HFFc6 (cell line): ENCODE data around the gene TEX38. TPM values are rescaled to one million over a fixed set of nuclear protein-coding genes. Genes with fewer than 3 reads are reported as not detected.

ENCODE experiments used
- DNase-seq: peaks from one replicate; pipeline ENCODE4 v3.0.0-alpha.2; 2018
- H3K27ac Mint-ChIP-seq: 2 replicates; pipeline ENCODE4 v1.8.0; 2020; ENCODE audit warnings: mild to moderate bottlenecking, mixed read lengths
- H3K27me3 Mint-ChIP-seq: 2 replicates; pipeline ENCODE4 v1.8.0; 2021; ENCODE audit warnings: mild to moderate bottlenecking, moderate library complexity, mixed read lengths; ENCODE audit not compliant: insufficient read depth
- H3K36me3 Mint-ChIP-seq: 2 replicates; pipeline ENCODE4 v1.8.0; 2021; ENCODE audit warnings: low read depth, mixed read lengths
- H3K4me1 Mint-ChIP-seq: 2 replicates; pipeline ENCODE4 v1.8.0; 2020; ENCODE audit warnings: low read depth, mixed read lengths
- H3K4me3 Mint-ChIP-seq: 2 replicates; pipeline ENCODE4 v1.8.0; 2020; ENCODE audit warnings: mild to moderate bottlenecking, moderate library complexity, mixed read lengths
- H3K9me3 Mint-ChIP-seq: 2 replicates; pipeline ENCODE4 v1.8.0; 2020; ENCODE audit warnings: mild to moderate bottlenecking, mixed read lengths
- total RNA-seq, 6 experiments: library from RNA; stranded (reverse); fragmentation: NEBNext Ultra II Directional; extraction: Animal tissue kit (Norgen Biotek cat#: 25700); gene quantifications; 2 replicates in 1 of 6; 3 replicates in 5 of 6; pipeline ENCODE4 v1.2.3, GENCODE V29; 2021
- TF ChIP-seq, protein P1 (sequence below): fragments of 200-600 bp; sonication (generic); IDR thresholded peaks from 2 replicates; pipeline ENCODE4 v1.5.0; 2021; ENCODE audit warnings: antibody characterized with exemption, mild to moderate bottlenecking

TEX38 gene
- total RNA-seq, 6 experiments from 2014 or later = 0.24 TPM; not detected in 5

DNA sequence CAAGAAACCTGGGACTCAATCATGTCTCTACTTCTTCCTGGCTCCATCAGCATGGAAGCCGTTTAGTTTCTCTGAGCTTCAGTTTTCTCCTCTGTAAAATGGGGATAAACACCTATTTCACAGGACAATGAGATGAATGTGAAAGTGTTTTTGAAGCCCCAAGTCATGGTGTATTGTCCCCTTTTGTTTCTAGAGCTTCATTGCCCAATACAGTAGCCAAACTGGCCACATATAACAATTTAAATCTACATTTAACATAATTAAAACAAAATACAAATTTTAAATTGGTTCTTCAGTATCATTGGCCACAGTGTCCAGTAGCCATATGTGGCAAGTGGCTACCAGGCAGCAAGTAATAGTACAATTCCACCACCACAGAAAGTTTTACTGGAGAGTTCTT is 49.5 kb downstream of the TEX38 start:
- Mint-ChIP-seq H3K27ac (no peak overlapping the region), H3K36me3 (peaks cover 4% of the 10 kb centered on the region; the same call in 1 of the 2 replicates), H3K4me3 (no peak overlapping the region), H3K27me3 (peaks cover 3% of the 10 kb centered on the region; the same call in 1 of the 2 replicates), H3K9me3 (no peaks in the 10 kb centered on the region), H3K4me1 (peaks cover 42% of the 10 kb centered on the region)
- no peak for DNase-seq
- TF ChIP-seq, protein P1, sequence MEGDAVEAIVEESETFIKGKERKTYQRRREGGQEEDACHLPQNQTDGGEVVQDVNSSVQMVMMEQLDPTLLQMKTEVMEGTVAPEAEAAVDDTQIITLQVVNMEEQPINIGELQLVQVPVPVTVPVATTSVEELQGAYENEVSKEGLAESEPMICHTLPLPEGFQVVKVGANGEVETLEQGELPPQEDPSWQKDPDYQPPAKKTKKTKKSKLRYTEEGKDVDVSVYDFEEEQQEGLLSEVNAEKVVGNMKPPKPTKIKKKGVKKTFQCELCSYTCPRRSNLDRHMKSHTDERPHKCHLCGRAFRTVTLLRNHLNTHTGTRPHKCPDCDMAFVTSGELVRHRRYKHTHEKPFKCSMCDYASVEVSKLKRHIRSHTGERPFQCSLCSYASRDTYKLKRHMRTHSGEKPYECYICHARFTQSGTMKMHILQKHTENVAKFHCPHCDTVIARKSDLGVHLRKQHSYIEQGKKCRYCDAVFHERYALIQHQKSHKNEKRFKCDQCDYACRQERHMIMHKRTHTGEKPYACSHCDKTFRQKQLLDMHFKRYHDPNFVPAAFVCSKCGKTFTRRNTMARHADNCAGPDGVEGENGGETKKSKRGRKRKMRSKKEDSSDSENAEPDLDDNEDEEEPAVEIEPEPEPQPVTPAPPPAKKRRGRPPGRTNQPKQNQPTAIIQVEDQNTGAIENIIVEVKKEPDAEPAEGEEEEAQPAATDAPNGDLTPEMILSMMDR = no peak

GRCh38 chr1:46721686-46722205 is 50.1 kb downstream of the TEX38 start:
- peaks cover 4% of the 10 kb centered on the region; the same call in 1 of the 2 replicates for H3K36me3 Mint-ChIP-seq
- TF ChIP-seq, protein P1 = no peak
- peaks cover 37% of the 10 kb centered on the region for H3K4me1 Mint-ChIP-seq
- H3K4me3 Mint-ChIP-seq = no peak overlapping the region
- DNase-seq = no peak
- peaks cover 3% of the 10 kb centered on the region; the same call in 1 of the 2 replicates for H3K27me3 Mint-ChIP-seq
- H3K9me3 Mint-ChIP-seq = no peaks in the 10 kb centered on the region
- no peak overlapping the region for H3K27ac Mint-ChIP-seq

Other genes with a start within 250 kb of the TEX38 start
- gene DMBX1, start 182.0 kb upstream of the TEX38 start, total RNA-seq = not detected
- not detected for gene KNCN, start 120.2 kb upstream of the TEX38 start, total RNA-seq
- 10 to 100 TPM; 18.0 to 24.3 (median 22.3) TPM for gene MKNK1, start 67.6 kb upstream of the TEX38 start, total RNA-seq
- 1 to 10 TPM; 6.3 to 8.5 (median 7.2) TPM for gene MOB3C, start 55.0 kb upstream of the TEX38 start, total RNA-seq
- 10 to 100 TPM; 32.7 to 42.9 (median 41.5) TPM for gene ATPAF1, start 3.5 kb upstream of the TEX38 start, total RNA-seq
- 10 to 100 TPM; 60.6 to 69.7 (median 66.4) TPM for gene EFCAB14, start 47.3 kb downstream of the TEX38 start, total RNA-seq
- not detected for gene CYP4B1, start 127.2 kb downstream of the TEX38 start, total RNA-seq